ENCODE data around the gene COX5A. TPM values are rescaled to one million over a fixed set of nuclear protein-coding genes. Genes with fewer than 3 reads are reported as not detected.

The COX5A gene
- total RNA-seq, 1 experiment from 2014 or later: 295 TPM

- TF ChIP-seq, protein P1, sequence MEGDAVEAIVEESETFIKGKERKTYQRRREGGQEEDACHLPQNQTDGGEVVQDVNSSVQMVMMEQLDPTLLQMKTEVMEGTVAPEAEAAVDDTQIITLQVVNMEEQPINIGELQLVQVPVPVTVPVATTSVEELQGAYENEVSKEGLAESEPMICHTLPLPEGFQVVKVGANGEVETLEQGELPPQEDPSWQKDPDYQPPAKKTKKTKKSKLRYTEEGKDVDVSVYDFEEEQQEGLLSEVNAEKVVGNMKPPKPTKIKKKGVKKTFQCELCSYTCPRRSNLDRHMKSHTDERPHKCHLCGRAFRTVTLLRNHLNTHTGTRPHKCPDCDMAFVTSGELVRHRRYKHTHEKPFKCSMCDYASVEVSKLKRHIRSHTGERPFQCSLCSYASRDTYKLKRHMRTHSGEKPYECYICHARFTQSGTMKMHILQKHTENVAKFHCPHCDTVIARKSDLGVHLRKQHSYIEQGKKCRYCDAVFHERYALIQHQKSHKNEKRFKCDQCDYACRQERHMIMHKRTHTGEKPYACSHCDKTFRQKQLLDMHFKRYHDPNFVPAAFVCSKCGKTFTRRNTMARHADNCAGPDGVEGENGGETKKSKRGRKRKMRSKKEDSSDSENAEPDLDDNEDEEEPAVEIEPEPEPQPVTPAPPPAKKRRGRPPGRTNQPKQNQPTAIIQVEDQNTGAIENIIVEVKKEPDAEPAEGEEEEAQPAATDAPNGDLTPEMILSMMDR (IDR thresholded peaks at IDR 0.05; ENCODE audit: unreplicated experiment): no peak
- Mint-ChIP-seq H3K4me3 (ENCODE audit: unreplicated experiment) (peak overlapping the region; percentile 95), H3K27ac (ENCODE audit: low read depth, unreplicated experiment) (peak overlapping the region; percentile 97), H3K36me3 (ENCODE audit: insufficient read depth, unreplicated experiment) (peaks cover 35% of the 10 kb centered on the region), H3K4me1 (ENCODE audit: insufficient read depth, unreplicated experiment) (peaks cover 15% of the 10 kb centered on the region), H3K9me3 (ENCODE audit: unreplicated experiment) (no peaks in the 10 kb centered on the region), H3K27me3 (ENCODE audit: insufficient read depth, unreplicated experiment) (no peaks in the 10 kb centered on the region)
- POLR2A ChIA-PET: interaction anchor here (0.6 to 2.6 kb wide), 28 partner anchors 10 to 1040 kb away, joined by 3 to 29 read pairs (median 6); partner anchors contain the start of genes C15orf39, CLK3, COX5A and CSK
- CTCF ChIA-PET: interaction anchor here (1.0 to 1.6 kb wide), 7 partner anchors 10 to 323 kb away, joined by 3 to 10 read pairs (median 4); no protein-coding TSS in a partner anchor
- DNase-seq (ENCODE audit: unreplicated experiment): no peak
- intact Hi-C loops (cut with micrococcal nuclease): no loop called here
- TSS peak; percentile 66 for BruUV-seq (replicated peaks)
Observed at GRCh38 chr15:74907163-74907870, 30.6 kb downstream of the COX5A start.

GRCh38 chr15:74906450-74907162 is 31.3 kb downstream of the COX5A start, which contains the start of gene FAM219B:
Gene FAM219B, minus strand, starts transcription at chr15:74906851. Its CDS starts 51 bp downstream, at chr15:74906800.
- Mint-ChIP-seq H3K9me3 (ENCODE audit: unreplicated experiment) (no peaks in the 10 kb centered on the region), H3K36me3 (ENCODE audit: insufficient read depth, unreplicated experiment) (peaks cover 36% of the 10 kb centered on the region)
- BruUV-seq (replicated peaks): no TSS peak

DNA sequence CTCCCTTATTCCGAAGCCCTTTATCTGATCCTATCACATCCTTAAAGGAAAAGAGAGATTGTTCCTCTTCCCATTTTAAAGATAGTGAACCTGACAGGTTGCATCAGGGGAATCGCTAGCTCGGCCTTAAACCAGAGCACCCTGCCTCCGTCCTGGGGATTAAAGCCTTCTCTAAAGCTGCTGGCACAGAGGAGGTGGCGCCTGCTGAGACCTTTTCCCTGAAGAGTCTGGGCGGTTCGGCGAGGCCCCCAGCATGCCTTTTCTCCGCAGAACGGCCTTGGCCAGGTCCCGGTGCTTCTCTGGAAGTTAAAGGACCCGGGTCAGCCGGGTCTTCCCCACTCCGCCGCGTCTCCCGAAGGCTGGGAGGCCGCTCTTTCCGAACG is 31.8 kb downstream of the COX5A start:
- intact Hi-C loops (cut with micrococcal nuclease): no loop called here
- CTCF ChIA-PET: interaction anchor here (0.7 to 1.6 kb wide), 9 partner anchors 9 to 322 kb away, joined by 3 to 10 read pairs (median 3); partner anchors contain the start of gene ULK3

More at GRCh38 chr15:74906450-74907162, 31.3 kb downstream of the COX5A start, which contains the start of gene FAM219B:
- no peaks in the 10 kb centered on the region for H3K27me3 Mint-ChIP-seq (ENCODE audit: insufficient read depth, unreplicated experiment)
- ChIA-PET POLR2A (interaction anchor here (0.6 to 2.6 kb wide), 32 partner anchors 9 to 1041 kb away, joined by 3 to 29 read pairs (median 5); partner anchors contain the start of genes C15orf39, COX5A, CSK and MPI), CTCF (interaction anchor here (0.7 to 1.6 kb wide), 8 partner anchors 9 to 323 kb away, joined by 3 to 10 read pairs (median 3); partner anchors contain the start of gene ULK3)
- H3K27ac Mint-ChIP-seq (ENCODE audit: low read depth, unreplicated experiment): peak within 1 kb of the TSS; percentile 97
- H3K4me1 Mint-ChIP-seq (ENCODE audit: insufficient read depth, unreplicated experiment): peaks cover 15% of the 10 kb centered on the region
- peak; percentile 87 for DNase-seq (ENCODE audit: unreplicated experiment)
- TF ChIP-seq, protein P1 (IDR thresholded peaks at IDR 0.05; ENCODE audit: unreplicated experiment): no peak
- intact Hi-C loops (cut with micrococcal nuclease): no loop called here
- peak within 1 kb of the TSS; percentile 95 for H3K4me3 Mint-ChIP-seq (ENCODE audit: unreplicated experiment)

More for the DNA sequence above, 31.8 kb downstream of the COX5A start:
- BruUV-seq (replicated peaks): TSS peak; percentile 22
- no peaks in the 10 kb centered on the region for H3K27me3 Mint-ChIP-seq (ENCODE audit: insufficient read depth, unreplicated experiment)
- TF ChIP-seq, protein P1 (IDR thresholded peaks at IDR 0.05; ENCODE audit: unreplicated experiment): no peak
- peaks cover 15% of the 10 kb centered on the region for H3K4me1 Mint-ChIP-seq (ENCODE audit: insufficient read depth, unreplicated experiment)
- H3K36me3 Mint-ChIP-seq (ENCODE audit: insufficient read depth, unreplicated experiment): peaks cover 42% of the 10 kb centered on the region
- no peaks in the 10 kb centered on the region for H3K9me3 Mint-ChIP-seq (ENCODE audit: unreplicated experiment)
- POLR2A ChIA-PET: interaction anchor here (0.6 to 2.6 kb wide), 30 partner anchors 8 to 296 kb away, joined by 3 to 29 read pairs (median 5); partner anchors contain the start of genes C15orf39, COX5A, CSK and MPI
- peak; percentile 41 for DNase-seq (ENCODE audit: unreplicated experiment)
- H3K27ac Mint-ChIP-seq (ENCODE audit: low read depth, unreplicated experiment): peak overlapping the region; percentile 97
- H3K4me3 Mint-ChIP-seq (ENCODE audit: unreplicated experiment): peak overlapping the region; percentile 95

All from MCF 10A (cell line).